GM18508 (cell line): ENCODE data around the gene CABP5.

Experiments used
- ATAC-seq: cut with Tn5 transposase; IDR thresholded peaks from one replicate; pipeline ENCODE4 v1.9.1; 2021; ENCODE audit warnings: moderate number of reproducible peaks; ENCODE audit not compliant: insufficient read depth, unreplicated experiment

The CABP5 gene

DNA sequence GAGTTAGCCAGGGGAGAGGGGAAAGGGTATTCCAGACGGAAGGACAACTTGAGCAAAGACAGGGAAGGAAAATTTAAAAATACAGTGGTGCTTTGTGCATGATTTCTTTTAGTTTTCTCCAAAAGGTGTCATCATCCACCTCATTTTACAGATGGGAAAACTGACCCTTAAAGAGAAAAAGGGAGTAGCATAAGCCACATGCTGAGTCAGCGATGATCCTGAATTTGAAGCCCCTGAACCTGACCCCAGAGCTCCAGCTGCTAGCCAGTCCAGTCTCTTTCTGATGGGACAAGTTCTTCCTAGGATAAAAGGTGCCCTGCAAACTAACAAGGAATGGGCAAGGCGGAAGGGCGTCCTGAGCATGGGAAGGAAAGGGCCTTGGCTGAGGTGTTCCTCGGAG, 10.3 kb downstream of the CABP5 start:
- no peak for ATAC-seq

DNA sequence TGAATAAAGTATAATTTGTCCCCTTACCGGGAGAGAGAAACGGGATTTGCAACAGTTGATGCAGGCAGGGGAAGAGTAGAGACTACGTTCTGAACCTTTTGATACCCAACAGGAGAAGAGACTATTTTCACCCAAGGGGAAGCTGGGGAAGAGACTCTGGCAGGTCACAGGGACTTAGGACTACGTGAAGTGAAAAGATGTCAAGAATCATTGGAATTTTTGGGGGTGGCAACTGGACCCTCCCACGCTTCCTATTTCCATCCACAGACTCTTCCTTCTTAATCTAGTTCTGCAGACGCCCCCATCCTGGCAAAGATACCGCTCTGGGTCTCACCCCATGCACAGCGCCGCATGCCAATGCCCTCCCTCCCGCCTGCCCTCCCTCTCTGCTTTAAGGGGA, 13.8 kb downstream of the CABP5 start:
- no peak for ATAC-seq

DNA sequence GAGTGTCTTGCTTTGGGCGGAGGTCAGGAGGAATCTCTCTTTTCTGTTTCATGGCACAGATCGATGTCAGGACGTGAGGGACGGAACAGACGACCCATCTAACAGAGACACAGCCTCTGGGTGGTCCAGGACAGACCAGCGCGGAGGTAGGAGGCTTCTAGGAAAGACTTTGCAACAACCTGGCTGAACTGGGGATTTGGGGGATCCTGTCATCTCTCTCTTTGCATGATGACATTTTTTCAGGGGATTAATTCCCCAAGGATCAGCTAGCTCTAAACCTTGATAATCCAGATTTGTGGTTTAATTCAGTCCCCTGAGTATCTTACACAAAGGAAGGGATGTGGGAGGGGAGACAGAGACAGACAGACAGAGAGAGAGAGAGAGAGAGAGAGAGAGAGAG, 14.4 kb downstream of the CABP5 start:
- ATAC-seq = no peak

DNA sequence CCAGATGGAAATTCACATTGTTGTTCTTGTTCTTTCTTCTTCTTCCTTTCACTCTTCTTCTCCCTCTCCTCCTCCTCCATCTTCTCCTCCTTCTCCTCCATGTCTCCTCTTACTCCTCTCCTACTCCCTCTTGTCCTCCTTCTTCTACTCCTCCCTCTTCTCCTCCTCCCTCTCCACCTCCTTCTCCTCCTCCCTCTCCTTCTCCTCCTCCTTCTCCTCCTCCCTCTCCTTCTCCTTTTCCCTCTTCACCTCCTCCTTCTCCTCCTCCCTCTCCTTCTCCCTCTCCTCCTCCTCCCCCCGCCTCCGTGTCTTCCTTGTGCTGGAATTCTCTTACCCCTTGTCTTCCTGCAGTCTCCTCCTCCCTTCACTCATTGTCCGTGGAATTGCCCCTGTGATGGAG, 18.4 kb downstream of the CABP5 start:
- no peak for ATAC-seq

DNA sequence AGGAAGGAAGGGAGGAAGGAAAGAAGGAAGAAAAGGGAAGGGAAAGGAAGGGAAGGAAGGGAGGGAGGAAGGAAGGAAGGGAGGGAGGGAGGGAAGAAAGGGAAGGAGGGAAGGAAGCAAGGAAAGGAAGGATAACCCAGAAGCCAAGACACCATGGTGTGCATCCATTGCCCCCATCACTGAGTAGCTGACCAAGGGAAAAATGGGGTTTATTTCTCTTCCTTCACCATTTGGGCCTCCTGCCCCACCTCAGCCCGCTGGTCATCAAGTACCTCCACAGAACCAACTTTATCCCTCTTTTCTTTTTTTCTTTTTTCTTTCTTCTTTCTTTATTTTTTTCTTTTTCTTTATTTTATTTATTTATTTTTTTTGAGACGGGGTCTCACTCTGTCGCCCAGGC, 20.4 kb downstream of the CABP5 start:
- ATAC-seq = no peak

DNA sequence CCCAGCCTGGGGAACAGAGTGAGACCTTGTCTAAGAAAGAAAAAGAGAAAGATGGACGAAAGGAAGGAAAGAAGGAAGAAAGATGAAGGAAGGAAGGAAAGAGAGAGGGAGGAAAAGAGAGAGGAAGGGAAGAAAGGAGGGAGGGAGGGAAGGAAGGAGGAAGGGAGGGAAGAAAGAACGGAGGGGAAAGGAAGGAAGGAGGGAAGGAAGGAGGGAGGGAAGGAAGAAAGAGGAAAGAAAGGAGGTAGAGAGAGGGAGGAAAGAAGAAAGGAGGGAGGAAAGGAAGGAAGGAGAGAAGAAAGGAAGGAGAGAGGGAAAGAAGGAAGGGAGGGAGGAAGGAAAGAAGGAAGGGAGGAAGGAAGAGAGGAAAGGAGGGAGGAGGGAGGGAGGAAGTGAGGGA, 20.9 kb downstream of the CABP5 start:
- ATAC-seq = no peak

DNA sequence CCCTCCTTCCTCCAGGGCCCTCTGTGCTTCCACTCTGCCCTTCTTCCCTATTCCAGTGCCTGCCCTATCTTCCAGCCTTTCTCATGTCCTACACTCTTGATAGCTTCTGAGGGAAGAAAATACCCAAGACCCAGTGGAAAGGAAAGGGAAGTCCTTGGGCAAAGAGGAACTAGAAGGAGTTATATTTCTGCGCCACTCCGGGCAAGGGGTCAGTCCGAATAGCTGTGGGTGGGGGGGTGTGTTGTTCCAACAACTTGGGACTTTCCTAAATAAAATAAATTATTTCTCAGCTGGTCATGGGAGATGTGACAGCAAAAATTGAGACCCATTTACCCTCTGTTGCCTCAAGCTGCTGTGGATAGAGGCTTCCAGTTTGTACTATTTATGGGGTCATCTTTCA, 23.2 kb downstream of the CABP5 start:
- no peak for ATAC-seq

DNA sequence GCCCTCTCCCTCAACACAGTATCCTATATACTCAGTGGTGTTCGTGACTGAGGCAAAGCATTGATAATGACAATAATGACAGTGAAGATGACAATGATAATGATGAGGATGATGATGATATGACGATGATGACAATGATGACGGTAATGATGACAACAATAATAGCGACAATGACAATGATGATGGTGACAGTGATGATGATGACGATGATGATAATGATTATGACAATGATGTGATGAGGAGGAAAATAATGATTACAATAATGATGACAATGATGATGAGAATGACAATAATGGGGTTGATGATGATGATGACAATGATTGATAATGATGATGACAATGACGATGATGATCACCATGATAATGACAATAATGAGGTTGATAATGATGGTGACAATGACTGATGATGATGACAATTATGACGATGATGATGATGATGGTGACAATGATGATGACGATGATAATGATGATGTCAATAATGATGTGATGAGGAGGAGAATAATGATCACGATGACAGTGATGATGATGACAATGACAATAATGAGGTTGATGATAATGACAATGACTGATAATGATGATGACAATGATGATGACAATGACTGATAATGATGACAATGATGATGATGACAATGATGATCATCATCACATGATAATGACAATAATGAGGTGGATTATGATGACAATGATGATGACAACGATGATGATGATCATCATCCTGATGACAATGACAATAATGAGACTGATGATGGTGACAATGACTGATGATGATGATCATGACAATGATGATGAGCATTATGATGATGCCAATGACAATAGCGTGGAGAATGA, 32.7 kb downstream of the CABP5 start:
- ATAC-seq = no peak

DNA sequence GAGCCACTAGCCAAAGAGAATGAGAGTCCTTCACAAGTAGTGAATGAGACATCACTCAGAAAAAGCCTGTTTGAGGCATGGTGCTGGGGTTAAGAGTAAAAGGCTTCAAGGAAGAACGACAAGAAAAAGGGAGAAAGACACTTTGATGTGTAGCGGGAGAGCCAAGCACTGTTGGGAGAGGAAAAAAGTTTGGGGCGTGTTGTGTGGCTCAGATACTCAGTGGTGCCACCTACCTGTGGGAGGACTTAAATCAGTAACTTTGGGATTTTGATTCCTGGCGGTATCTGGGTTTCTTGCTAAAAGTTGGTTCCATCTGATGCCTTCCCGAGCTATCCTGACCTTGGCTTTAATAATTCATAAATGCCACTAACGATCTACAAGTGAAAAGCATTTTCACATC, 37.1 kb downstream of the CABP5 start:
- ATAC-seq = no peak

DNA sequence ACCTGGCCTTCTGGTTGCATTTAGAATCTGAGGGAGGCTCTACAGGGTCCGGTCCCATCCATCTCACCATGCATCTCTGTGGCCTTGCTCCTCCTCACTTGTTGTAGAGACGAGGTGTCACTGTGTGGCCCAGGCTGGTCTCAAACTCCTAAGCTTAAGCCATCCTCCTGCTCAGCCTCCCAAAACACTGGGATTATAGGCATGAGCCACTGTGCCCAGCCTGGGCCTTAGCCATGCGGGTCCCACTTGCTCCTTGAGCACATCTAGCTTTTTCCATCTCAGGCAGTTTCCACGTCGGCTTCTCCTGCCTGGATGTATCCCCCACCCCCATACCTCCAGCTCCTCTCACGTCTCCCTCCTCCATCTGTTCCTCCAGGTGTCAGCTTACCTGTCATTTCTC, 39.6 kb downstream of the CABP5 start:
- no peak for ATAC-seq

DNA sequence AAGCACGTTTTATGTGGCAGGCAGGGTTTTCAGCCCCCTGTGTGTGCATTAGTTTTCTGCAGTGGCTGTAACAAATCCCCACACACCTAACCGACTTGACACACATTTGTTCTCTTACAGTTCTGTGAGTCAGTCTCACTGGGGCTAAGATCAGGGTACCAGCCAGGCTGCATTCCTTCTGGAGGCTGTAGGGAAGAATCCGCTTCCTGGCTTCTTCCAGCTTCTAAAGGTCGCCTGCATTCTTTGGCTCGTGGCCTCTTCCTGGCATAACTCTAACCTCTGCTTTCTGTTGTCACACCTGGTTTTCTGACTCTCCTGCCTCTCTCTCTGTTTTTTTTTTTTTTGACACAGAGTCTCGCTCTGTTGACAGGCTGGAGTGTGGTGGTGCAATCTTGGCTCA, 43.0 kb downstream of the CABP5 start:
- ATAC-seq = no peak

DNA sequence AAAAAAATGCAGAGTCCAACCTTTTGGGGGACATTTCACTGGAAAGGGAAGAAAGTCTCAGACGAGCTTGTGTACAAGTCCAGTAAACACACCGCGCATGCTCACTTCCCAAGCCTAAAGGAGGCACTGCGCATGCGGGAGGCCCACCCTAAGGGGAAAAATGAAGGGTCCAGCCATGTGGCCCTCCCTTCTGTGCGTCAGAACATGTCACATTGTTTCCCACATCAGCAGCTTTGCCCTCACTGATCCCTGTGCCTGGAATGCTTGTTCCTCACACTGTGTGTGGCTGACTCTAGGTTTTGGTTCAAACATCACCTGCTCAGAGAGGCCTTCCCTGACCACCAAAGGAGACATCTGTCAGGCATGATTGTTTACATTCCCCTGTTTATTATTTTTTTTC, 45.1 kb downstream of the CABP5 start:
- ATAC-seq = no peak

DNA sequence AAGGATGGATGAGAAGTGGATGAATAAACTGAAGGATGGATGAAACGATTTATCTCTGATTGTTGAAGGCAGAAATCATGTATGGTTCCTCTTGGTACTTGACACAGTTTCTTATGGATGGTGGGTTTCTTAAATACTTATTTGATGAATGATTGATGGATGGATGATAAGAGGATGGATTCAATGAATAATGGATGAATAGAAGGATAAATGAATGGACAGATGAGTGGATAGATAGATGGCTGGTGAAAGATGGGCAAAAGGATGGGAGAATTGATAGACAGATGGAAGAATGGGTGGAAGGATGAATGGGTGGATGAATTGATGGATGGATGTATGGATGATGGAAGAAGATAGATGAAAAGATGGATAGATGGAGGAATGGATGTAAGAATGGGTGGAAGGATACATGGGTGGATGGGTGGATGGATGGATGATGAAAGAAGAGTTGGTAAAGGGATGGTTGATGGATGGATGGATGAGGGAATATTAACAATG, 47.6 kb downstream of the CABP5 start:
- ATAC-seq = no peak

DNA sequence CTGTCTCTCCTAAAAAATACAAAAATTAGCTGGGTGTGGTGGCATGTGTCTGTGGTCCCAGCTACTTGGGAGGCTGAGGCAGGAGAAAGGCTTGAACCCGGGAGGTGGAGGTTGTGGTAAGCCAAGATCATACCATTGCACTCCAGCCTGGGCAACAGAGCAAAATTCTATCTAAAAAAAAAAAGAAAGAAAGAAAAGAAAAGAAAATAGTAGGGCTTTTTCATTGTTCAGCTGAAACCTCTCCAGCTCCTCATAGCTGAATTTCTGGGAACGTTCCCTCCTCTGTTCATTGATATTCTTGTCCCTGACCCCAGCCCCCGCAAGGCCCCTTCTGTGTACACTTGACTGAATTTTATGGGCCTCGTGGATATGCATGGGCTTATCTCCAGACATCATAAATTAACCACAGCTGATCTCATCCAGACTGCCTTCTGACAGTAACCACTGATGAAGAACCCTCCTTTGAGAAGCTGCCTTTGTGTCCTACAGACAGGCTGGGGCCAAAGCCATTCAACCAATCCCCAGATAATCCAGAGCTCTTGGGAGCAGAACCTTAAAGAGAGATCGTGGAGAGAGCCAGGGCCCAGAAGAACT, 49.6 kb downstream of the CABP5 start, which contains the start of gene ELSPBP1:
Gene ELSPBP1 (plus strand): TSS at position 424 of the 594 bp plus-strand sequence. CDS start 14,036 bp downstream, outside the sequence.
- no peak for ATAC-seq

DNA sequence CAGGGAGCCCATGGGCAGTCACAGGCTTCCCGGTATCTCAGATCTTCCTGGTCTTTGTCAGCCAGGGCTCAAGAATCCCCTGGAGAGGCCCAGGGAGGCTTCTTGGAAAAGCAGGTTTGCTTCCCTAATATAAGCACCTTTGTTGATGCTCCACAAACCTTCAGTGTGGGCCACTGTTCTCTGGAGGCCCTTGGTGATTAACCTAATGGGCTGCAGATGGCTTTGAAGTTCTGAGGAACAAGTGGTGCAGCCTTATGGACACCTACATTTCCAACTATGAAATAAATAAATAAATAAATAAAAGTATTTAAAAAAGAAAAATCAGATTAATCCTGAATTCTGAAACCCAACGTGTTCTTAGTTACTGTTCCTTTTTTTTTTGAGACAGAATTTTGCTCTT, 51.8 kb downstream of the CABP5 start, which contains the start of gene BSPH1:
Gene BSPH1 (minus strand): TSS at position 101 of the 400 bp plus-strand sequence. CDS start 89 bp downstream, at position 12.
- ATAC-seq = no peak

DNA sequence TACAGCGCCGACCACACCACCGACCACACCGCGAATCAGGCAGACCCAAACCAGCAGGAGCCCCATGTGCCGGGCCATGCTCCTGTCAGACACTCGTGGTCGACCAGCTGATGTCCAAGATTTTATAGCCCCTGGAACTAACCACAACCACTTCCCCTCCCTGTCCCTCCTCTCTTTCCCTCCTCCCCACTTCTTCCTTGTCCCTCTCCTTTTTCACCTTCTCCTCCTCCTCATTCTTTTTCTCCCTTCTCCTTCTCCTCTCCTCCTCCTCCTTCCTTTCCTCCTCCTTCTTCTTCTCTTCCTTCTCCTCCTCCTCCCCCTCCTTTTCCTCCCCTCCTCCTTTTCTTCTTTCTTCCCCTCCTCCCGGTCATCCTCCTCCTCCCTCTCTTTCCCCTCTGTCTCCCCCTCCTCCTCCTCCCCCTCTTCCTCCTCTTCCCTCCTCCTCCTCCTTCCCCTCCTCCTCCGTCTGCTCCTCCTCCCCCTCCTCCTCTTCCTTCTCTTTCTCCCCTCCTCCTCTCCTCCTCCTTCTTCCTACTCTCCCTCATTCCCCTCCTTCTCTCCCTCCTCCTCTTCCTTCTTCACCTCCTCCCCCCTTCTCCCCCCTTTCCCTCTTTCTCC, 52.6 kb downstream of the CABP5 start:
- ATAC-seq = no peak
